Prostate gland (tissue), 2 donors: ENCODE measurements around the gene VPS52. TPM values are rescaled to one million over a fixed set of nuclear protein-coding genes. Genes with fewer than 3 reads are reported as not detected.

ENCODE experiments used
- DNase-seq: peaks from one replicate; pipeline ENCODE4 v3.0.0-alpha.2; 2019; ENCODE audit warnings: low spot score
- H3K27ac ChIP-seq, 2 donors: fragments of 200-600 bp; sonication (generic); 2 replicates each; pipeline ENCODE4 v1.5.1; 2017 to 2019
- H3K27me3 ChIP-seq: fragments of 200-600 bp; sonication (generic); replicated peaks from 2 replicates; pipeline ENCODE4 v1.5.1; 2019; ENCODE audit not compliant: insufficient read depth
- H3K36me3 ChIP-seq, 2 donors: fragments of 200-600 bp; sonication (generic); 1 replicate in 1 of 2; 2 replicates in 1 of 2; pipeline versions ENCODE4 v1.5.1 to v1.8.1; 2017 to 2019
- H3K4me1 ChIP-seq: fragments of 200-600 bp; sonication (generic); replicated peaks from 2 replicates; pipeline ENCODE4 v1.5.1; 2019
- H3K4me3 ChIP-seq, 2 donors: fragments of 200-600 bp; sonication (generic); 2 replicates each; pipeline ENCODE4 v1.5.1; 2017 to 2019
- H3K9me3 ChIP-seq: fragments of 200-600 bp; sonication (generic); 2 replicates; pipeline ENCODE4 v1.5.1; 2017
- POLR2A ChIP-seq: fragments of 450-650 bp; IDR thresholded peaks from one replicate; pipeline ENCODE4 v1.6.1; 2016; ENCODE audit warnings: antibody characterized with exemption, mild to moderate bottlenecking
- POLR2AphosphoS5 ChIP-seq: sonication (generic); formaldehyde crosslinking; IDR thresholded peaks from one replicate; pipeline ENCODE4 v1.6.1; 2017; ENCODE audit warnings: antibody characterized with exemption
- WGBS: methylation state at CpG from one replicate; pipeline ENCODE4 v1.1.5; 2018; 5-methylcytosine and 5-hydroxymethylcytosine counted together
- intact Hi-C: fragments of 100-400 bp; cut with DNase I; formaldehyde crosslinking; loops from one replicate; pipeline ENCODE4 v1.14.2; 2022
- total RNA-seq, 2 donors: library from RNA; depleted of rRNA; stranded (reverse); fragments of >200 nt; gene quantifications; one replicate each; pipeline ENCODE4 v1.1.0, GENCODE V29; 2016
- TF ChIP-seq, protein P1 (sequence below), 4 experiments: fragments of 200-600 bp in 2 of 4; fragments of 450-650 bp in 2 of 4; sonication (generic) in 2 of 4; IDR thresholded peaks; 1 replicate in 3 of 4; 2 replicates in 1 of 4; pipeline ENCODE4 v1.5.1; 2016 to 2019; ENCODE audit warnings: antibody characterized with exemption in 4 of 4, mild to moderate bottlenecking in 2 of 4, moderate library complexity in 2 of 4

Gene VPS52
- total RNA-seq, 2 donors from 2014 or later, result 42.2 to 55.0 TPM

DNA sequence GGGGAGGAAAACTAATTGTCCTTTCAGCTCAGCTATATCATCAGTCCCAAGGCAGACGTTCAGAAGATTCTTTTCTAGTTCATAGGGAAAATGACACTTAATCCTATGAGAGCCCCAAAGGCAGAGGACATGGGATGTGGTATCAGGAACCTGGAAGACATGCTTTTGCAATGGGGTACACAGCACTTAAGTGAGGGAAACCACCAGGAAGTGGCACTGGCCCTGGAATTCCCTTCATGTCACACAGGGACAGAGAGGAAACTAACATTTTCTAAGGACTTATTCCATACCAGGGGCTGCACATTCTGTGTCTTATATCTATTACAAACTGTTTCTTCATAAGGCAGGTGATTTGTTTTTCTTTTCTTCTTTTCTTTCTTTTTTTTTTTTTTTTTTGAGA, 28.2 kb downstream of the VPS52 start:
- intact Hi-C loops, result loop anchor here (10.0 kb wide), 1 partner anchor 119 kb away; no protein-coding TSS in a partner anchor
- no peak for DNase-seq

DNA sequence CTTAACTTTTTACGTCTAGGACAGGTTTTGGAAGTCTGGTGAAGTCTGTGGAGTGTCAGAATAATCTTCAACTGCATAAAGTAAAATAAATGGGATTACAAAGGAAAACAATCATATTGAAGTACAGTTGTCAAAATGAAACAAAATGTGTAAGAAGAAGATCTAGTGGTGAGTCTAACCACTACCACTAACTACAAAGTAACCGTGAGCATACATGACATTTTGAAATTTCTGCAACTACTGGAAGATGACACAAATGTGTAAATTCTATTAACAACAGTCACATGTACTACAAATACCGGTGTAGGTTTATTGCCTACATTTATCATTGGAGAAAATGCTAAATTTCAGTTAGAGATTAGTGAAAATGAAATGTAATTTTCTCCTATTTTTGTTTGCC, 29.7 kb downstream of the VPS52 start:
- WGBS, result 53% methylated on average over 3 of the region's 3 CpGs
- TF ChIP-seq POLR2AphosphoS5, result no peak
- no peaks in the 10 kb centered on the region for H3K4me1 ChIP-seq

More for the DNA sequence above, 28.2 kb downstream of the VPS52 start:
- Histone ChIP-seq H3K4me3 (no peak overlapping the region), H3K27ac (no peak overlapping the region), H3K36me3 (no peaks in the 10 kb centered on the region), H3K9me3 (no peaks in the 10 kb centered on the region), H3K27me3 (peaks cover 2% of the 10 kb centered on the region), H3K4me1 (no peaks in the 10 kb centered on the region)
- 44% methylated on average over 1 of the region's 1 CpG for WGBS
- TF ChIP-seq POLR2A (no peak), POLR2AphosphoS5 (no peak)
- TF ChIP-seq, protein P1, sequence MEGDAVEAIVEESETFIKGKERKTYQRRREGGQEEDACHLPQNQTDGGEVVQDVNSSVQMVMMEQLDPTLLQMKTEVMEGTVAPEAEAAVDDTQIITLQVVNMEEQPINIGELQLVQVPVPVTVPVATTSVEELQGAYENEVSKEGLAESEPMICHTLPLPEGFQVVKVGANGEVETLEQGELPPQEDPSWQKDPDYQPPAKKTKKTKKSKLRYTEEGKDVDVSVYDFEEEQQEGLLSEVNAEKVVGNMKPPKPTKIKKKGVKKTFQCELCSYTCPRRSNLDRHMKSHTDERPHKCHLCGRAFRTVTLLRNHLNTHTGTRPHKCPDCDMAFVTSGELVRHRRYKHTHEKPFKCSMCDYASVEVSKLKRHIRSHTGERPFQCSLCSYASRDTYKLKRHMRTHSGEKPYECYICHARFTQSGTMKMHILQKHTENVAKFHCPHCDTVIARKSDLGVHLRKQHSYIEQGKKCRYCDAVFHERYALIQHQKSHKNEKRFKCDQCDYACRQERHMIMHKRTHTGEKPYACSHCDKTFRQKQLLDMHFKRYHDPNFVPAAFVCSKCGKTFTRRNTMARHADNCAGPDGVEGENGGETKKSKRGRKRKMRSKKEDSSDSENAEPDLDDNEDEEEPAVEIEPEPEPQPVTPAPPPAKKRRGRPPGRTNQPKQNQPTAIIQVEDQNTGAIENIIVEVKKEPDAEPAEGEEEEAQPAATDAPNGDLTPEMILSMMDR (IDR thresholded peaks at IDR 0.05), result no peak

DNA sequence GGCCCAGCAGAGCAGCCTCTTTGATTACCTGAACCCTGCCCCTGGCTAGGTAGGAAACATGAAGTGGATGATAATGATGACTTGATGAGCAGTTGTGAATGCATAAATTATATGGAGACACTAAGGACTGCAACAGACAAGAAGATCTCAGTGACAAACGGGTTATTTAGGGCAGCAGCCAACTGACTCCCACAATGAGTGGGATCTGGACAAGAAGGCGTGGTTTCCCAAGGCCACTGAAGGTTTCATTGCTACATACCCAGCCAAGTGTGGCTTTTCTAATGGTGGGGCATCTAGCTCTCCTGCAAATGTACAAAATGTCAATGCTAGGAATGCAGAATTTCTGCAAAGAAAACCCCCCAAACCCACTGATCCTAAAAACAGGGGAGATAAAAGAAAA, 33.9 kb downstream of the VPS52 start:
- TF ChIP-seq POLR2AphosphoS5 (no peak), POLR2A (no peak)
- TF ChIP-seq, protein P1 (IDR thresholded peaks at IDR 0.05), result no peak
- no peaks in the 10 kb centered on the region for H3K4me1 ChIP-seq
- no peak for DNase-seq
- H3K27ac ChIP-seq, result no peak overlapping the region
- H3K27me3 ChIP-seq, result peaks cover 5% of the 10 kb centered on the region
- H3K36me3 ChIP-seq, result no peaks in the 10 kb centered on the region
- H3K9me3 ChIP-seq, result no peaks in the 10 kb centered on the region
- 63% methylated on average over 2 of the region's 2 CpGs for WGBS
- H3K4me3 ChIP-seq, result no peak overlapping the region
- intact Hi-C loops, result no loop called here

More for the DNA sequence above, 29.7 kb downstream of the VPS52 start:
- Histone ChIP-seq H3K27me3 (peaks cover 2% of the 10 kb centered on the region), H3K9me3 (no peaks in the 10 kb centered on the region), H3K4me3 (no peak overlapping the region), H3K36me3 (no peaks in the 10 kb centered on the region), H3K27ac (no peak overlapping the region)
- DNase-seq, result no peak
- intact Hi-C loops, result loop anchor here (10.0 kb wide), 1 partner anchor 117 kb away; no protein-coding TSS in a partner anchor

DNA sequence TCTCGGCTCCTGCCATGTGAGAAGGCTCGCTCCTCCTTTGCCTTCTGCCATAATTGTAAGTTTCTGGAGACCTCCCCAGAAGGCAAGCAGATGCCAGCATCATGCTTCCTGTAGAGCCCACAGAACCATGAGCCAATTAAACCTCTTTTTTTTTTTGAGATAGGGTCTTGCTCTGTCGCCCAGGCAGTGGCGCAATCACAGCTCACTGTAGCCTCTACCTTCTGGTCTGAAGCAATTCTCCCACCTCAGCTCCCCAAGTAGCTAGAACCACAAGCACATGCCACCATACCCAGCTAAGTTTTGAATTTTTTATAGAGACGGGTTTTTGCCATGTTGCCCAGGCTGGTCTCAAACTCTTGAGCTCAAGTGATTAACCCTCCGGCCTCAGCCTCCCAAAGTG, 34.8 kb downstream of the VPS52 start:
- no peaks in the 10 kb centered on the region for H3K4me1 ChIP-seq
- H3K27ac ChIP-seq, result no peak overlapping the region
- peaks cover 4% of the 10 kb centered on the region for H3K27me3 ChIP-seq
- no peaks in the 10 kb centered on the region for H3K36me3 ChIP-seq
- intact Hi-C loops, result no loop called here
- no peak overlapping the region for H3K4me3 ChIP-seq
- WGBS, result 89% methylated on average over 6 of the region's 6 CpGs
- TF ChIP-seq POLR2A (no peak), POLR2AphosphoS5 (no peak)
- TF ChIP-seq, protein P1 (IDR thresholded peaks at IDR 0.05), result no peak
- DNase-seq, result no peak
- H3K9me3 ChIP-seq, result no peaks in the 10 kb centered on the region

DNA sequence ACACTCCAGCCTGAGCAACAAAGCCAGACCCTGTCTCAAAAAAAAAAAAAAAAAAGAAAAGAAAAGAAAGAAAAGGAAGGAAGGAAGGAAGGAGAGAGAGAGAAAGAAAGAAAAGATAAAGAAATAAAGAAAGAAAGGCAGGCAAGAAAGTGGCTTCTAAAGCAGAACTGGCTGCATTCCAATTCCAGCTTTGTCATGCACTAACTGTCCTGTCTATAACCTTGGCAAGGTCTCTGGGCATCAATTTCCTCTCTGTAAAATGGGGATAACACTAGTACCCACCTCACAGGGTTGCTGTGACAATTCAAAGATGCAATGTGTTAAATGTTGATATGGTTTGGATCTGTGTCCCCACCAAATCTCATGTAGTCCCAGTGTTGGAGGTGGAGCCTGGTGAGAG, 35.3 kb downstream of the VPS52 start:
- no peaks in the 10 kb centered on the region for H3K36me3 ChIP-seq
- H3K27me3 ChIP-seq, result peaks cover 4% of the 10 kb centered on the region
- H3K27ac ChIP-seq, result no peak overlapping the region
- H3K4me3 ChIP-seq, result no peak overlapping the region
- no peaks in the 10 kb centered on the region for H3K9me3 ChIP-seq
- intact Hi-C loops, result no loop called here
- DNase-seq, result no peak
- no peak for TF ChIP-seq POLR2AphosphoS5
- no peak for TF ChIP-seq POLR2A
- TF ChIP-seq, protein P1 (IDR thresholded peaks at IDR 0.05), result no peak
- no peaks in the 10 kb centered on the region for H3K4me1 ChIP-seq
